Limb (tissue), 2 donors: Measurements from ENCODE around the gene TMPRSS13.
"Not testable (repeated sequence)": the region's sequence is repeated elsewhere in the genome, so short reads cannot be mapped to it uniquely, and the experiment has no call there.

Experiments
- DNase-seq, 2 donors: peaks; one replicate each; pipeline ENCODE4 v3.0.0-alpha.2; 2016; ENCODE audit errors: extremely low spot score in 2 of 2

TMPRSS13 gene

GRCh38 chr11:117874253-117874909 lies 54.8 kb downstream of the TMPRSS13 start:
- no peak for DNase-seq

GRCh38 chr11:117873828-117874125 lies 55.4 kb downstream of the TMPRSS13 start:
- no peak for DNase-seq

- DNase-seq: no peak
These were observed 56.0 kb downstream of the TMPRSS13 start for GRCh38 chr11:117872975-117873827.

- no peak for DNase-seq
These were observed 56.7 kb downstream of the TMPRSS13 start for GRCh38 chr11:117872420-117872961.

GRCh38 chr11:117871784-117872183 lies 57.4 kb downstream of the TMPRSS13 start:
- no peak for DNase-seq

GRCh38 chr11:117871160-117871559 lies 58.0 kb downstream of the TMPRSS13 start:
- DNase-seq: no peak

- peak in 1 of 2 donors; percentile 65 for DNase-seq
These were observed 58.9 kb downstream of the TMPRSS13 start for GRCh38 chr11:117870103-117870952.

- DNase-seq: no peak
These were observed 59.6 kb downstream of the TMPRSS13 start for GRCh38 chr11:117869604-117870003.

GRCh38 chr11:117868815-117869561 lies 60.2 kb downstream of the TMPRSS13 start:
- DNase-seq: no peak

- DNase-seq: no peak
These were observed 61.1 kb downstream of the TMPRSS13 start for GRCh38 chr11:117868088-117868487.

- no peak for DNase-seq
These were observed 62.7 kb downstream of the TMPRSS13 start for GRCh38 chr11:117866526-117866925.

- DNase-seq: not testable (repeated sequence)
These were observed 63.7 kb downstream of the TMPRSS13 start for GRCh38 chr11:117865546-117865945.

GRCh38 chr11:117863383-117863782 lies 65.8 kb downstream of the TMPRSS13 start:
- DNase-seq: no peak

- no peak for DNase-seq
These were observed 66.4 kb downstream of the TMPRSS13 start for GRCh38 chr11:117862753-117863152.

GRCh38 chr11:117862019-117862725 lies 67.0 kb downstream of the TMPRSS13 start:
- no peak for DNase-seq

GRCh38 chr11:117861151-117862018 lies 67.8 kb downstream of the TMPRSS13 start:
- peak; percentile 61 to 74 for DNase-seq

GRCh38 chr11:117860139-117860538 lies 69.1 kb downstream of the TMPRSS13 start:
- DNase-seq: no peak

GRCh38 chr11:117859488-117860112 lies 69.6 kb downstream of the TMPRSS13 start:
- DNase-seq: no peak

- DNase-seq: no peak
These were observed 70.1 kb downstream of the TMPRSS13 start for GRCh38 chr11:117859061-117859460.
